Stimulated activated CD8-positive, alpha-beta memory T cell treated with anti-CD3 and anti-CD28 coated beads, Interleukin-7, amount 100 ng/mL, for 24 hours (primary cell): Measurements from ENCODE around the gene SMIM29.

Experiments
- DNase-seq: peaks from one replicate; pipeline ENCODE4 v3.0.0-alpha.2; 2020; ENCODE audit warnings: low read depth

Gene SMIM29

DNA sequence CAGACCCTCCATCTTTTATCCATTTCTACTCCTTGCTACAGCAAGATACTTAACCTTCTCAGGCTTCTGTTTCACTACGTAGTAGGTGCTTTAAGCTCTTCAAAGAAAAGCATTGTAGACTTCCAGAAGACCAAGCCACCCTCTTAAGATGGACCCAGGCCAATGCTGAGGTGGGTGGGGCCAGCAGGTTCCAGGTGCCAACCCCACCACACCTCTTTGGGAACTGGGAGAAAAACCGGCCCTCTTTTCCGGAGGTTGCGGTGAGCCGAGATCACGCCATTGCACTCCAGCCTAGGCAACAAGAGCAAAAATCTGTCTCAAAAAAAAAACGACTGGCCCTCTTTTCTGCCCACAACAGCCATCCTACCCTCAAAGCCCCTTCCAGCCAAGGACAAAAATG, 22.7 kb downstream of the SMIM29 start:
- DNase-seq, result no peak

- no peak for DNase-seq
Measured at GRCh38 chr6:34225551-34225950, 23.3 kb downstream of the SMIM29 start.

- peak; percentile 80 for DNase-seq
Measured at GRCh38 chr6:34223956-34224940, 24.6 kb downstream of the SMIM29 start.

GRCh38 chr6:34223381-34223955, 25.3 kb downstream of the SMIM29 start:
- no peak for DNase-seq

DNA sequence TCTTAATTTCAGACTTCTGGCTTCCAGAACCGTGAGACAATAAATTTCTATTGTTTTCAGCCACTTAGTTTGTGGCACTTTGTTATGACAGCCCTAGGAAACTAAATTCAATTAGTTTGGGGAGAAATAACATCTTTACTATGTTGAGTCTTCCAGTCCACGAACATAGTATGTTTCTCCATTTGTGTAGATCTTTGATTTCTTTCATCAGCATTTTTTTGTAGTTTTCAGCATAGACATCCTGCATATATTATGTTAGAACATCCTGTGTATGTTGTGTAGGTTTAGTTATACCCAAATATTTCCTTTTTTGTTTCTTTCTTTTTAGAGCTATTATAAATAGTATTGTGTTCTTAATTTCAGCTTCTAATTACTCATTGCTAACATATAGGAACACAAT, 30.1 kb downstream of the SMIM29 start:
- DNase-seq, result no peak

- DNase-seq, result no peak
Measured at GRCh38 chr6:34213772-34214171, 35.0 kb downstream of the SMIM29 start.

DNA sequence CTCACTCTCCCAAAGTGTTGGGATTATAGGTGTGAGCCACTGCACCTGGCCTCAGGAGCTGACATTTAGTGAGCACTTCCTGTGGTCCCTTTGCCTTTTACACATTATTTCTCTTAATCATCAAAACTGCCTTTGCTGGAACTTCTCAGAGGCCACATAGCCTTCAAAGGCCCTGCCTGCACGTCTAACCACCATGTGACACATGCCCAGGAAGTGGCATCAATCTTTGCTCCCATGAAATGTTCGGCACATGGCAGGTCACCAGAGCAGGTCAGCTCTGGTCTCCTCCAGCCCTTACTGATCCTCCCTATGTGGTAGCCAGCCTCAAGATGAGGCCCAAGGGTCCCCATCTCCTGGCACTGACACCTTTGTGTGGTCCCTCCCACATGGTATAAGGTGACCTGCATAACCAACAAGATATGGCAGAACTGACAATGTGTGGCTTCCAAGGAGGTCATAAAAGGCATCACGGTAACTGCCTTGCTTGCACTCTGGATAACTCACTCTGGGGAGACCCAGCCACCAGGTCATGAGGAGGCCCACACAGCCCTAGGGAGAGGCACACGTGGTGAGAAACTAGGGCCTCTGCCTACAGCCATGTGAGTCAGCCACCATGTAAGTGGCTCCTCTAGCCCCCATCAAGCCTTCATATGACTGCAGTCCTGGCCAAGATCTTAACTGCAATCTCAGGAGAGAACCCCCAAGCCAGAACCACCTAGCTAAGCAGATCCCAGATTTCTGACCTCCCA, 40.9 kb downstream of the SMIM29 start:
- no peak for DNase-seq

DNA sequence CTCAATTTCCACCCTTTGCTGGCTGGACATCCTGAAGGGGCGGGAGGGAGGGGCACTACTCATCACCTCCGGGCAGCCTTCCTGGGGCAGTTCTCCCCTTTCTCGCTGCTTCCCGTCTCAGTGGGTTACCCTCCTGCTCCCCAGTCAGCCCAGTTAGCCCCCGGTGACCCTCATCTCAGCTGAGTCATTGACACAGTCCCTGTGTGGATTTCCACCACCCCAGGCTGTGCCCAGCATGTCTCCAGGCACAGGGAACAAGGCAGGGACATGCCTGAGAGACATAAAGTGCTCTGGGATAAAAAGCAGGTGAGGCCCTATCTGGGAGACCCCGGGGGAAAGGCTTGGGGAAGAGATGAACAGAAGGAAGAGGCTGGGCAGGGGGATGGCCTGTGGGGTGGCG, 42.1 kb downstream of the SMIM29 start:
- no peak for DNase-seq

DNA sequence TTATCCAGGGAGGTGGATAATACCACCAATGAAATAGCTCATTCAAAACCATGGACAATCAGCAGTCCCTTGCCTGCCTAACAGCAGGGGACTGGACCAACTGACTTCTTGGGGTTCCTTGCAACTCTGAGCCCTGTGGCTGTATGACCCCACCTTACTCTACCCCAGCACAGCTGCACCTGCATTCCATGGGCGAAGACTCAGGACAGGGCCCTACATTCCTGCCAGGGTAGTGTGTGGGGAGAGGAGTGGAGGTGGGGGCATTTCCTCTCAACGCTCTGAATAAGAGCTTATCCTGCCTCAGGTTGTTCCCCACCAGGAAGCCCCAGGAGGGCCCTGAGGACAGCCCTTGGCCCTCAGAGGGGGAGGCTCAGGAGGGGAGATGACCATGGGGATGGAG, 42.9 kb downstream of the SMIM29 start:
- no peak for DNase-seq

DNA sequence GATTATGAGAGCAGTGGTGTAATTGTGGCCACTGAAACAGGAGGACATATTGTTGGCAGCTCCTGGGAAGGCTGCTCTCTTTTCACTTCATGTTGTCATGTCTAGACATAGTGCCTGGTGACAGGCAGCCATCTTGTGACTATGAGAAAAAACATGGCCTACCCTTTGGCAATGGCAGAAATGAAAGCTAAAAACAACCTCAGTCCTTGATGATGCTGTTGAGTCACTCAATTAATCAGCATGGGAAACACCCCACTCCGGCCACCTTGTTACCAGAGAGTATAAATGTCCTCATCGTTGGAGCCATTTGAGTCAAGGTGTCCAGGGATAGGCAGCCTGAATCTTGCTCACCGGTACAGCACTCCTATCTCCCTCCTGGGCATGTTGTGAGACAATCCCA, 43.3 kb downstream of the SMIM29 start:
- DNase-seq, result no peak

- DNase-seq, result no peak
Measured at GRCh38 chr6:34204693-34205092, 44.1 kb downstream of the SMIM29 start.

- no peak for DNase-seq
Measured at GRCh38 chr6:34202329-34203201, 46.2 kb downstream of the SMIM29 start.

DNA sequence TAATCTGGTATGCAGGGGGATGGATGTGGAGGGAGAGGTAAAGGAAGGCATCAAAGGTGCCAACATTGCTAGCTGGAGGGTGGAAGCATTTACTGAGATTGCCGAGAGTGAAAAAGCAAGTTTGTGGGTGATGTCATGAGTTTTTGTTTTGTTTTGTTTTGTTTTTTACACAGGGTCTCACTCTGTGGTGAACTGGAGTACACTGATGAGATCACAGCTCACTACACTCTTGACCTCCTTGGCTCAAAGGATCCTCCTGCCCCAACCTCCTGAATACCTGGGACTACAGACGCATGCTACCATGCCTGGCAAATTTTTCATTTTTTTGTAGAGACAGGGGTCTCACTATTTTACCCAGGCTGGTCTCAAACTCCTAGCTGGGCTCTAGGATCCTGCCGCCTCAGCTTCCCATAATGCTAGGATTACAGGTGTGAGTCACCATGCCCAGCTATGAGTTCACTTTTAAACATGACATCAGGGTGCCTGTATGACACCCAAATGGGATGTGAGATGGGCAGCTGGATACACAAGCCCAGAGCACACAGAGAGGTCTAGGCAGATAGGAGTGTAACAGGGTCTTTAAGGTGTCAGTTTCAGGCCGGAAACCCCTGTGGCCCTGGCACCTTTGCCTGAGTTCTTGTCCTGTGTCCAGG, 47.2 kb downstream of the SMIM29 start:
- DNase-seq, result no peak

DNA sequence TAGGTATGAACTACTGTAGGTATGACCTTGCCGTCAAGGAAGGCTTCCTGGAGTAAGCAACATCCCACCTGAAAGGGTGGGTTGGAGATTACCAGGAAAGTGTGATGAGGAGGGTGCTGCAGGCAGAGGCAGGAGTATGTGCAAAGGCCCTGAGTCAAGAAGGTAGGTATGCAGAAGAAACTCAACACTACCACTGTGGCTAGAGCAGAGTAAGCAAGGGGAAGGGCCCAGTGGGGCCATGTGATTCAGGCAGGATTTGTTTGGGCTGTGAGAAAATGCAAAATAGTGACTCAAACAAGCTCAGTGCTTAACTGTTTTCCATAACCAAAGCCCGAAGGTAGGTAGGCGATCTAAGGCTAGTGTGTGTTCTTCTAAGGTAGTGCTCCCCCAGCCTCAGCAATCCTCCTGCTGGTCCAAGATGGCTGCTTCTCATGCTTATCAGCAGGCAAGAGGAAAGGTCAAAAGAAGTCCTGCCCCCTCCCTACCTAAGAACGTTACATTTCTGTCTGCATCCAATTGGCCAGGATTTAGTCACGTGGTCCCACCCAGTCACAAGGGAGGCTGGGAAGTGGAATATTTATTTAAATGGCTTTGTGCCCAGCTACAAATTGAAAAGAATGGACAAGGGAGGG, 48.4 kb downstream of the SMIM29 start:
- no peak for DNase-seq

- DNase-seq, result no peak
Measured at GRCh38 chr6:34196833-34197195, 52.0 kb downstream of the SMIM29 start.
